Caco-2 (cell line): ENCODE data around the gene KCNG1. TPM values are rescaled to one million over a fixed set of nuclear protein-coding genes. Genes with fewer than 3 reads are reported as not detected.

Source experiments
- BruUV-seq: library from RNA; stranded (reverse); fragments of 400-500 nt; replicated peaks from 2 replicates; lab custom pipeline; 2021; lab: Mats Ljungman, UMichigan
- CTCF ChIA-PET: fragments of 300-600 bp; sonication (Branson Sonifier 250); formaldehyde crosslinking; loops from one replicate; lab custom pipeline; 2022; ENCODE audit warnings: antibody characterized with exemption; lab: Charles Lee
- POLR2A ChIA-PET: fragments of 300-600 bp; sonication (Branson Sonifier 250); formaldehyde crosslinking; loops from one replicate; lab custom pipeline; 2022; ENCODE audit warnings: antibody characterized with exemption; lab: Charles Lee
- DNase-seq, 2 experiments: peaks; one replicate each; pipeline versions ENCODE4 v3.0.0 to v3.0.0-alpha.2; 2020 to 2022
- H3K27me3 ChIP-seq: replicated peaks from 2 replicates; pipeline ENCODE4 v1.6.0; 2011; ENCODE audit warnings: low read length; ENCODE audit not compliant: control insufficient read depth, insufficient read depth
- H3K36me3 ChIP-seq: 2 replicates; pipeline ENCODE4 v1.5.1; 2011; ENCODE audit warnings: low read length; ENCODE audit not compliant: control insufficient read depth, insufficient read depth
- H3K4me1 ChIP-seq: fragments of 250-450 bp; sonication (Bioruptor Pico); 2 replicates; pipeline ENCODE4 v1.5.1; 2020; ENCODE audit warnings: mild to moderate bottlenecking
- H3K4me3 ChIP-seq: 2 replicates; pipeline ENCODE4 v1.5.1; 2011; ENCODE audit warnings: low read depth, mild to moderate bottlenecking, control low read depth, low read length
- H3K9me3 ChIP-seq: fragments of 250-450 bp; sonication (Bioruptor Pico); 2 replicates; pipeline ENCODE4 v1.5.1; 2020; ENCODE audit warnings: mild to moderate bottlenecking, moderate library complexity
- H3K27ac Mint-ChIP-seq: one replicate; pipeline ENCODE4 v1.8.0; 2022; ENCODE audit warnings: mixed read lengths; ENCODE audit not compliant: unreplicated experiment
- H3K27me3 Mint-ChIP-seq: one replicate; pipeline ENCODE4 v1.8.0; 2022; ENCODE audit warnings: mixed read lengths; ENCODE audit not compliant: insufficient read depth, unreplicated experiment
- H3K36me3 Mint-ChIP-seq: one replicate; pipeline ENCODE4 v1.8.0; 2022; ENCODE audit warnings: mild to moderate bottlenecking, mixed read lengths; ENCODE audit not compliant: insufficient read depth, unreplicated experiment
- H3K4me1 Mint-ChIP-seq: one replicate; pipeline ENCODE4 v1.8.0; 2022; ENCODE audit warnings: low read depth, mixed read lengths; ENCODE audit not compliant: unreplicated experiment
- H3K4me3 Mint-ChIP-seq: one replicate; pipeline ENCODE4 v1.8.0; 2022; ENCODE audit warnings: mild to moderate bottlenecking, moderate library complexity, mixed read lengths; ENCODE audit not compliant: unreplicated experiment
- H3K9me3 Mint-ChIP-seq: one replicate; pipeline ENCODE4 v1.8.0; 2022; ENCODE audit warnings: mixed read lengths; ENCODE audit not compliant: unreplicated experiment
- intact Hi-C: fragments of 100-400 bp; cut with micrococcal nuclease; formaldehyde crosslinking; loops from one replicate; pipeline ENCODE4 v1.10.0; 2022; ENCODE audit not compliant: unreplicated experiment
- total RNA-seq: library from RNA; stranded (reverse); gene quantifications from 2 replicates; pipeline ENCODE4 v1.2.3, GENCODE V29; 2022
- TF ChIP-seq, protein P1 (sequence below), 2 experiments: fragments of 200-600 bp in 1 of 2; IDR thresholded peaks; 1 replicate in 1 of 2; 2 replicates in 1 of 2; pipeline versions ENCODE4 v1.5.1 to v1.8.0; 2011 to 2022; ENCODE audit warnings: antibody characterized with exemption in 1 of 2, control low read depth in 1 of 2, inconsistent platforms in 1 of 2, low read depth in 1 of 2, low read length in 1 of 2, mild to moderate bottlenecking in 1 of 2, moderate library complexity in 1 of 2; ENCODE audit not compliant: insufficient read depth in 1 of 2, severe bottlenecking in 1 of 2, unreplicated experiment in 1 of 2

KCNG1 gene
- total RNA-seq, 1 experiment from 2014 or later, result 1.5 TPM

DNA sequence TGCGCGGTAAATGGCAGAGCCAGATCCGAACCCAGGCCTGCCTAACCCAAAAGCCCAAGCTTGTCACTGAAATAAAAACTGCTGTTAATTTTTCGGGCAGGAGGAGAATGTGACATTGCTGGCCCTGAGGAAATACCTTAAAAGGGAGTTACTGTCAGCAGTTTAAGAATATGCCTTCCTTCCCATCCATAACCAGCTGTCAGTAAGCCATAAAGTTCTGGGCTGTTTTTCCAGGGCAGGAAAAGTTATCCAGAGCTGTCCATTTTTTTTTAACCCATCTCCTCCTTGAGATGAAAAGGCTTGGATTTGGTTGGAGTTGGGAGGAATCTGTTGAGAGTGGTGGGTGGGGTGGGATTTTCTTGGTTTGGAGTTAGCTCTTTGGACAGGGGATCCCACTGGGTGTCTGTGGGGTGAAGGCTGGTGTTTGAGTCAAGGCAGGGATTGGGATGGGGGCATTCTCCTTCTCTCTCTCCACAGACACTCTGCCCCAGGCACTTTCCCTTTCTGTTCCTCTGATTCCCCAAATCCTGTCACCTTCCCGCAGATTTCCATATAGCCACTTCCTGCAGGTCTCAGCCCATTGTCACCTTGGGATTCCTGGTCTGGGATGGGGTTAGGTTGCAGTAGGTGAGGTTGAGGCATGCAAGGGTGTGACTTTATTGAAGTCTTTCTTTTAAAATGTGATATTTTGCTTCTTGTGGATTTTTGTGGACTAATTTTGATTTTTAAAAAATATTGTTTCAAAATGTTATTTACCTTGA lies 4.3 kb upstream of the KCNG1 start:
- Histone ChIP-seq H3K9me3 (no peaks in the 10 kb centered on the region), H3K36me3 (no peaks in the 10 kb centered on the region), H3K4me3 (no peak overlapping the region), H3K27me3 (peaks cover 14% of the 10 kb centered on the region), H3K4me1 (peaks cover 12% of the 10 kb centered on the region; the same call in 1 of the 2 replicates)
- ChIA-PET CTCF (interaction anchor here (0.6 to 1.6 kb wide), 7 partner anchors 12 to 279 kb away, joined by 3 to 6 read pairs (median 3); no protein-coding TSS in a partner anchor), POLR2A (no interaction called here)
- H3K36me3 Mint-ChIP-seq, result no peaks in the 10 kb centered on the region
- no peak overlapping the region for H3K27ac Mint-ChIP-seq
- intact Hi-C loops, result no loop called here
- TF ChIP-seq, protein P1, sequence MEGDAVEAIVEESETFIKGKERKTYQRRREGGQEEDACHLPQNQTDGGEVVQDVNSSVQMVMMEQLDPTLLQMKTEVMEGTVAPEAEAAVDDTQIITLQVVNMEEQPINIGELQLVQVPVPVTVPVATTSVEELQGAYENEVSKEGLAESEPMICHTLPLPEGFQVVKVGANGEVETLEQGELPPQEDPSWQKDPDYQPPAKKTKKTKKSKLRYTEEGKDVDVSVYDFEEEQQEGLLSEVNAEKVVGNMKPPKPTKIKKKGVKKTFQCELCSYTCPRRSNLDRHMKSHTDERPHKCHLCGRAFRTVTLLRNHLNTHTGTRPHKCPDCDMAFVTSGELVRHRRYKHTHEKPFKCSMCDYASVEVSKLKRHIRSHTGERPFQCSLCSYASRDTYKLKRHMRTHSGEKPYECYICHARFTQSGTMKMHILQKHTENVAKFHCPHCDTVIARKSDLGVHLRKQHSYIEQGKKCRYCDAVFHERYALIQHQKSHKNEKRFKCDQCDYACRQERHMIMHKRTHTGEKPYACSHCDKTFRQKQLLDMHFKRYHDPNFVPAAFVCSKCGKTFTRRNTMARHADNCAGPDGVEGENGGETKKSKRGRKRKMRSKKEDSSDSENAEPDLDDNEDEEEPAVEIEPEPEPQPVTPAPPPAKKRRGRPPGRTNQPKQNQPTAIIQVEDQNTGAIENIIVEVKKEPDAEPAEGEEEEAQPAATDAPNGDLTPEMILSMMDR (IDR thresholded peaks at IDR 0.05; ENCODE audit: insufficient read depth in 1 of 2, low read depth in 1 of 2, low read length in 1 of 2, severe bottlenecking in 1 of 2, unreplicated experiment in 1 of 2), result no peak
- no peak overlapping the region for H3K4me3 Mint-ChIP-seq
- H3K9me3 Mint-ChIP-seq, result peaks cover 10% of the 10 kb centered on the region
- peaks cover 52% of the 10 kb centered on the region for H3K27me3 Mint-ChIP-seq
- H3K4me1 Mint-ChIP-seq, result peaks cover 1% of the 10 kb centered on the region
- no TSS peak for BruUV-seq
- DNase-seq, result no peak

DNA sequence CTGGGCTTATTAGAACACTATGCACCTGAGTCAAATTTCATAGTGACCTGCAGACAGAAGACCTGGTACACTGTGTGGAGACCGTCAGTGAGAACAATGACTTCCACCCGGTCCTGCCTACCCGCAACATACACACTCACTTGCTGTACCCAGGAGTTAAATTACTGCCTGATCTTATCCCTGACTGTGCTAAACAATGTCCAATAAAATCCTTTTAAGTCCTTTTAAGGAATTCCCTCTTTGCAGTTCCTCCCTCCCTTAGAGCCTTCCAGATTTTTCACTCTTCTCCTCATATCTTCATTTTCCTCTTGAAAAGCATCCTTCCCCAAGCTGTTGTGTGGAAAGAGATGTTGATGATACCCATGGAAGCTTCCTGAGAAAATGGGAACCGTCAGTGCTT lies 3.4 kb upstream of the KCNG1 start:
- Histone ChIP-seq H3K27me3 (peaks cover 18% of the 10 kb centered on the region), H3K4me3 (no peak overlapping the region), H3K4me1 (peaks cover 13% of the 10 kb centered on the region; the same call in 1 of the 2 replicates), H3K36me3 (no peaks in the 10 kb centered on the region), H3K9me3 (no peaks in the 10 kb centered on the region)
- Mint-ChIP-seq H3K36me3 (no peaks in the 10 kb centered on the region), H3K4me3 (no peak overlapping the region), H3K27me3 (peaks cover 54% of the 10 kb centered on the region), H3K27ac (no peak overlapping the region), H3K4me1 (peaks cover 7% of the 10 kb centered on the region), H3K9me3 (peaks cover under 1% of the 10 kb centered on the region)
- TF ChIP-seq, protein P1 (IDR thresholded peaks at IDR 0.05; ENCODE audit: insufficient read depth in 1 of 2, low read depth in 1 of 2, low read length in 1 of 2, severe bottlenecking in 1 of 2, unreplicated experiment in 1 of 2), result no peak
- ChIA-PET CTCF (interaction anchor here (0.6 kb wide), 1 partner anchor 72 kb away, joined by 3 read pairs; no protein-coding TSS in a partner anchor), POLR2A (no interaction called here)
- no TSS peak for BruUV-seq
- no peak for DNase-seq
- intact Hi-C loops, result no loop called here

GRCh38 chr20:51024761-51025160 lies 1.9 kb upstream of the KCNG1 start:
- Histone ChIP-seq H3K27me3 (peaks cover 17% of the 10 kb centered on the region), H3K9me3 (no peaks in the 10 kb centered on the region), H3K4me1 (peaks cover 13% of the 10 kb centered on the region; the same call in 1 of the 2 replicates), H3K4me3 (no peak overlapping the region), H3K36me3 (no peaks in the 10 kb centered on the region)
- ChIA-PET POLR2A (no interaction called here), CTCF (interaction anchor here (0.7 to 1.3 kb wide), 2 partner anchors 10 to 32 kb away, joined by 3 to 4 read pairs; no protein-coding TSS in a partner anchor)
- no peaks in the 10 kb centered on the region for H3K9me3 Mint-ChIP-seq
- no peaks in the 10 kb centered on the region for H3K36me3 Mint-ChIP-seq
- no peak overlapping the region for H3K27ac Mint-ChIP-seq
- H3K4me1 Mint-ChIP-seq, result peaks cover 7% of the 10 kb centered on the region
- intact Hi-C loops, result no loop called here
- TF ChIP-seq, protein P1 (IDR thresholded peaks at IDR 0.05; ENCODE audit: insufficient read depth in 1 of 2, low read depth in 1 of 2, low read length in 1 of 2, severe bottlenecking in 1 of 2, unreplicated experiment in 1 of 2), result no peak
- peaks cover 49% of the 10 kb centered on the region for H3K27me3 Mint-ChIP-seq
- DNase-seq, result no peak
- H3K4me3 Mint-ChIP-seq, result no peak overlapping the region
- BruUV-seq, result no TSS peak
